GM12878 (cell line): Measurements from ENCODE around the gene ATP5PD.

Source experiments
- CTCF ChIP-seq, 3 experiments: IDR thresholded peaks in 2 of 3; conservative IDR thresholded peaks in 1 of 3; 2 replicates each; pipeline ENCODE4 v1.5.1; 2011; ENCODE audit warnings: low read depth in 3 of 3, low read length in 3 of 3, mild to moderate bottlenecking in 3 of 3, control low read depth in 2 of 3, moderate library complexity in 2 of 3, inconsistent platforms in 1 of 3, mixed read lengths in 1 of 3; ENCODE audit not compliant: control insufficient read depth in 2 of 3, insufficient read depth in 1 of 3; ENCODE audit errors: extremely low read depth in 1 of 3
- E2F8 ChIP-seq: fragments of 450-650 bp; IDR thresholded peaks from 2 replicates; pipeline ENCODE4 v1.6.1; 2018; ENCODE audit warnings: mild to moderate bottlenecking, low read depth, moderate library complexity; ENCODE audit not compliant: partially characterized antibody
- MXI1 ChIP-seq: fragments of 150-350 bp; IDR thresholded peaks from 2 replicates; pipeline ENCODE4 v1.6.1; 2011; ENCODE audit warnings: low read depth, mild to moderate bottlenecking, inconsistent platforms, low read length, improper control_type of control experiment
- NFYB ChIP-seq: IDR thresholded peaks from 2 replicates; pipeline ENCODE4 v1.6.1; 2011; ENCODE audit warnings: low read depth, mild to moderate bottlenecking, low read length, improper control_type of control experiment, moderate library complexity; ENCODE audit not compliant: insufficient read depth
- POLR2A ChIP-seq: IDR thresholded peaks from 2 replicates; pipeline ENCODE4 v1.6.1; 2011; ENCODE audit warnings: low read depth, mild to moderate bottlenecking, low read length
- POLR2AphosphoS5 ChIP-seq: IDR thresholded peaks from 2 replicates; pipeline ENCODE4 v1.6.1; 2011; ENCODE audit warnings: mild to moderate bottlenecking, low read length, inconsistent platforms
- SIN3A ChIP-seq: IDR thresholded peaks from 2 replicates; pipeline ENCODE4 v1.6.1; 2012; ENCODE audit warnings: low read depth, low read length, improper control_type of control experiment
- SPI1 ChIP-seq: IDR thresholded peaks from 2 replicates; pipeline ENCODE4 v1.6.1; 2011; ENCODE audit warnings: low read depth, mild to moderate bottlenecking, low read length, moderate library complexity, borderline replicate concordance; ENCODE audit not compliant: insufficient read depth
- USF1 ChIP-seq: IDR thresholded peaks from 2 replicates; pipeline ENCODE4 v1.6.1; 2011; ENCODE audit warnings: borderline replicate concordance, low read depth, mild to moderate bottlenecking, moderate library complexity, mixed read lengths, low read length; ENCODE audit not compliant: insufficient read depth; ENCODE audit errors: extremely low read length
- YBX1 ChIP-seq: fragments of 450-650 bp; IDR thresholded peaks from 2 replicates; pipeline ENCODE4 v1.6.1; 2016; ENCODE audit warnings: antibody characterized with exemption

GRCh38 chr17:75074532-75074931 is 27.8 kb upstream of the ATP5PD start:
- TF ChIP-seq POLR2A (no peak), SPI1 (no peak), SIN3A (no peak), NFYB (no peak), CTCF (IDR thresholded peaks at IDR 0.05 in 2 of 3, conservative IDR thresholded peaks at IDR 0.05 in 1 of 3; ENCODE audit: control insufficient read depth in 2 of 3, extremely low read depth in 1 of 3, insufficient read depth in 1 of 3, low read depth in 3 of 3, low read length in 3 of 3) (no peak), MXI1 (no peak), USF1 (no peak), YBX1 (no peak), POLR2AphosphoS5 (no peak), E2F8 (no peak)
